ENCODE measurements around the gene TBCD.
"Not testable (repeated sequence)": the region's sequence is repeated elsewhere in the genome, so short reads cannot be mapped to it uniquely, and the experiment has no call there.

Gene TBCD

GRCh38 chr17:82985428-82985805, 233.6 kb downstream of the TBCD start:
- Histone ChIP-seq H3K27ac (ENCODE audit: low read depth, low read length) (no peak overlapping the region), H2AFZ (ENCODE audit: low read length, unreplicated experiment) (no peak overlapping the region), H3K79me2 (ENCODE audit: control insufficient read depth, insufficient read depth, low read length, unreplicated experiment) (no peaks in the 10 kb centered on the region), H3K36me3 (ENCODE audit: insufficient read depth, low read length) (no peaks in the 10 kb centered on the region), H3K4me1 (ENCODE audit: control insufficient read depth, insufficient read depth, low read length, unreplicated experiment) (no peaks in the 10 kb centered on the region), H3K27me3 (ENCODE audit: insufficient read depth, low read length) (no peaks in the 10 kb centered on the region), H3K4me3 (ENCODE audit: low read depth, low read length) (no peak overlapping the region)

GRCh38 chr17:82985973-82986372, 234.1 kb downstream of the TBCD start:
- Histone ChIP-seq H3K36me3 (ENCODE audit: insufficient read depth, low read length) (no peaks in the 10 kb centered on the region), H3K27ac (ENCODE audit: low read depth, low read length) (no peak overlapping the region), H2AFZ (ENCODE audit: low read length, unreplicated experiment) (no peak overlapping the region), H3K27me3 (ENCODE audit: insufficient read depth, low read length) (no peaks in the 10 kb centered on the region), H3K4me1 (ENCODE audit: control insufficient read depth, insufficient read depth, low read length, unreplicated experiment) (no peaks in the 10 kb centered on the region), H3K4me3 (ENCODE audit: low read depth, low read length) (no peak overlapping the region), H3K79me2 (ENCODE audit: control insufficient read depth, insufficient read depth, low read length, unreplicated experiment) (no peaks in the 10 kb centered on the region)

GRCh38 chr17:82989051-82989450, 237.2 kb downstream of the TBCD start:
- H2AFZ ChIP-seq (ENCODE audit: low read length, unreplicated experiment); H3K4me1 ChIP-seq (ENCODE audit: control insufficient read depth, insufficient read depth, low read length, unreplicated experiment); H3K4me3 ChIP-seq (ENCODE audit: low read depth, low read length); H3K27me3 ChIP-seq (ENCODE audit: insufficient read depth, low read length); H3K36me3 ChIP-seq (ENCODE audit: insufficient read depth, low read length); H3K79me2 ChIP-seq (ENCODE audit: control insufficient read depth, insufficient read depth, low read length, unreplicated experiment); H3K27ac ChIP-seq (ENCODE audit: low read depth, low read length): not testable (repeated sequence)

GRCh38 chr17:82989881-82990280, 238.0 kb downstream of the TBCD start:
- Histone ChIP-seq H3K4me1 (ENCODE audit: control insufficient read depth, insufficient read depth, low read length, unreplicated experiment) (no peaks in the 10 kb centered on the region), H3K27me3 (ENCODE audit: insufficient read depth, low read length) (no peaks in the 10 kb centered on the region), H2AFZ (ENCODE audit: low read length, unreplicated experiment) (no peak overlapping the region), H3K79me2 (ENCODE audit: control insufficient read depth, insufficient read depth, low read length, unreplicated experiment) (no peaks in the 10 kb centered on the region), H3K36me3 (ENCODE audit: insufficient read depth, low read length) (no peaks in the 10 kb centered on the region), H3K27ac (ENCODE audit: low read depth, low read length) (no peak overlapping the region), H3K4me3 (ENCODE audit: low read depth, low read length) (no peak overlapping the region)

GRCh38 chr17:82993005-82993404, 241.1 kb downstream of the TBCD start:
- no peaks in the 10 kb centered on the region for H3K79me2 ChIP-seq (ENCODE audit: control insufficient read depth, insufficient read depth, low read length, unreplicated experiment)
- no peak overlapping the region for H3K4me3 ChIP-seq (ENCODE audit: low read depth, low read length)
- no peaks in the 10 kb centered on the region for H3K36me3 ChIP-seq (ENCODE audit: insufficient read depth, low read length)
- no peak overlapping the region for H3K27ac ChIP-seq (ENCODE audit: low read depth, low read length)
- no peaks in the 10 kb centered on the region for H3K4me1 ChIP-seq (ENCODE audit: control insufficient read depth, insufficient read depth, low read length, unreplicated experiment)
- H2AFZ ChIP-seq (ENCODE audit: low read length, unreplicated experiment), result no peak overlapping the region
- H3K27me3 ChIP-seq (ENCODE audit: insufficient read depth, low read length), result no peaks in the 10 kb centered on the region

Measured in ACC112 (cell line).